Endothelial cell (in vitro differentiated cells): ENCODE results near the gene HCFC1R1. TPM values are rescaled to one million over a fixed set of nuclear protein-coding genes. Genes with fewer than 3 reads are reported as not detected.

Source experiments
- DNase-seq: peaks from one replicate; pipeline ENCODE4 v3.0.0; 2021; ENCODE audit warnings: low spot score
- H3K27ac Mint-ChIP-seq: one replicate; pipeline ENCODE4 v1.8.0; 2021; ENCODE audit warnings: mixed read lengths, inconsistent platforms; ENCODE audit not compliant: unreplicated experiment
- H3K27me3 Mint-ChIP-seq: one replicate; pipeline ENCODE4 v1.8.0; 2021; ENCODE audit warnings: mild to moderate bottlenecking, moderate library complexity, mixed read lengths, inconsistent platforms; ENCODE audit not compliant: unreplicated experiment
- H3K36me3 Mint-ChIP-seq: one replicate; pipeline ENCODE4 v1.8.0; 2021; ENCODE audit warnings: mild to moderate bottlenecking, low read depth, mixed read lengths, inconsistent platforms; ENCODE audit not compliant: unreplicated experiment
- H3K4me1 Mint-ChIP-seq: one replicate; pipeline ENCODE4 v1.8.0; 2021; ENCODE audit warnings: mild to moderate bottlenecking, mixed read lengths, inconsistent platforms; ENCODE audit not compliant: unreplicated experiment
- H3K4me3 Mint-ChIP-seq: one replicate; pipeline ENCODE4 v1.8.0; 2021; ENCODE audit warnings: mild to moderate bottlenecking, mixed read lengths, inconsistent platforms; ENCODE audit not compliant: unreplicated experiment
- H3K9me3 Mint-ChIP-seq: one replicate; pipeline ENCODE4 v1.8.0; 2021; ENCODE audit warnings: mixed read lengths, inconsistent platforms; ENCODE audit not compliant: unreplicated experiment
- CTCF ChIP-seq: fragments of 200-600 bp; sonication (generic); IDR thresholded peaks from one replicate; pipeline ENCODE4 v1.5.0; 2021; ENCODE audit warnings: antibody characterized with exemption; ENCODE audit not compliant: unreplicated experiment
- total RNA-seq: library from RNA; stranded (reverse); fragmentation: NEBNext Ultra II Directional; extraction: Animal tissue kit (Norgen Biotek cat#: 25700); gene quantifications from one replicate; pipeline ENCODE4 v1.2.1, GENCODE V29; 2021; ENCODE audit not compliant: unreplicated experiment

HCFC1R1 gene
- total RNA-seq, 1 donor from 2014 or later, result 28.7 TPM

DNA sequence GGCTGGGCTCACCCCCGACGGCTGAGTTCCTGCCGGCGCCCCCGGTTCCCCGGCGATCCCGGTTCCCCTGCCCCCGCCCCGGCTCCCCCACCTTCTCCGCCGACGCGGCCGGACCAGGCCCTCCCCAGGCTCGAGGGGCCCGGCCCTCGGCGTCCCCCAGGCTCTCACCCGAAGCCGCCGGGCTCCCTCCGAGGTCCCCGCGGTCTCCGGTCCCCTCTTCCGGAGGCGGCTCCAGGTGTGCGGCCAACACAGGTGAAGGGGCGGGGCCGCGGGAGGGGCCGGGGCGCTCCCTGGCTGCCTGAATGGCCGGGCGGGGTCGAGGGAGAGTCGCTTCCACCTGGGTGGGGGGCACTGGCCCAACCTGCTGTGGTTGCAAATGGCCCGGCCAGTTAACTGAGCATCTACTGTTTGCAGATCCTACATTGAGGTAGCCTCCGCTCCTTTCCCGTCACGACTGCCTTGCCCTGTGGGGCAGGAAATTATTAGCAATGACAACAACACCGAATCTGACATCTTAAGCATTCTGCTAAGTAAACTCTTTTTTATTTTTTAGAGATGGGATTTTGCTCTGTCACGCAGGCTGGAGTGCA is 13.1 kb upstream of the HCFC1R1 start, which contains the start of gene BICDL2:
BICDL2 (minus strand) TSS at position 219 of the 590 bp plus-strand sequence. CDS start 1,448 bp downstream, outside the sequence.
- DNase-seq, result no peak
- peaks cover 6% of the 10 kb centered on the region for H3K4me1 Mint-ChIP-seq
- H3K27ac Mint-ChIP-seq, result no peak within 1 kb of the TSS
- peaks cover 4% of the 10 kb centered on the region for H3K36me3 Mint-ChIP-seq
- peaks cover 20% of the 10 kb centered on the region for H3K27me3 Mint-ChIP-seq
- no peak for TF ChIP-seq CTCF
- peak within 1 kb of the TSS; percentile 83 for H3K4me3 Mint-ChIP-seq
- H3K9me3 Mint-ChIP-seq, result no peaks in the 10 kb centered on the region

DNA sequence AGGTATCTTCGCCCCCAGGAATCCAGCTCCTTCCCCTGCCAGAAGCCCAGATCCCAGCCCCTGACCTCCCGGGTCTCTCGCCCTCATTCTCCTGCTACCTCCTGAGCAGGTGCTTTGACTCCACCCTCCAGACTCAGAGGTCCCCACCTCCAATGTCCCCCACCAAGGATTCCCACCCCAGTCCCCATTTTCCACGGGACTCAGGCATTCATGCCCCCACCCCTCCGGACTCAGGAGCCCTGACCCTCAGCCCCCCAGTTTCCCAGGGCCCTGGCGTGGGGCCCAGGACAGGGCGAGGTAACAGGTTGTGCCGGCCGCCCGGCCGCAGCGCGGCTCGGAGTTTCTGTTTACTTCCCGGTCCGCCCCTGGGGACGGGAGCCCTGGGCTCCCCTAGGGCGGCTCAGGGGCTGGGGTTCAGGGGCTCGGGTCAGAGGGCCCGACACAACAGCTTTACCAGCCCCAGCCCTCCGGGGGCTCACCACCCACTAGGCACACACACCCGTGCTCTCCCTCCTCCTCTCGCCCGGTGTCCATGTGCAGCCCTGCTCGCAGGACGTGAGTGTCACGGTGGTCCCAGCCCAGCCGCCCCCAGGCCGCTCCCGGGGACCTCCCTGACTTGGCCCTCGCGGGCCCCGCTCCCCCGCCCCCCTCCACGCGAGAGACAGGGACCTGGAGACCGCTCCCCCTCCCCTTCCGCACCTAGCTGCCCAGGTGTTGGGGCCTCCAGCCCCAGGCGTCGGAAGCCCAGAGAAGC is 12.4 kb upstream of the HCFC1R1 start:
- peaks cover 4% of the 10 kb centered on the region for H3K36me3 Mint-ChIP-seq
- no peaks in the 10 kb centered on the region for H3K9me3 Mint-ChIP-seq
- peaks cover 20% of the 10 kb centered on the region for H3K27me3 Mint-ChIP-seq
- peaks cover 6% of the 10 kb centered on the region for H3K4me1 Mint-ChIP-seq
- DNase-seq, result no peak
- H3K4me3 Mint-ChIP-seq, result no peak overlapping the region
- H3K27ac Mint-ChIP-seq, result no peak overlapping the region
- no peak for TF ChIP-seq CTCF

DNA sequence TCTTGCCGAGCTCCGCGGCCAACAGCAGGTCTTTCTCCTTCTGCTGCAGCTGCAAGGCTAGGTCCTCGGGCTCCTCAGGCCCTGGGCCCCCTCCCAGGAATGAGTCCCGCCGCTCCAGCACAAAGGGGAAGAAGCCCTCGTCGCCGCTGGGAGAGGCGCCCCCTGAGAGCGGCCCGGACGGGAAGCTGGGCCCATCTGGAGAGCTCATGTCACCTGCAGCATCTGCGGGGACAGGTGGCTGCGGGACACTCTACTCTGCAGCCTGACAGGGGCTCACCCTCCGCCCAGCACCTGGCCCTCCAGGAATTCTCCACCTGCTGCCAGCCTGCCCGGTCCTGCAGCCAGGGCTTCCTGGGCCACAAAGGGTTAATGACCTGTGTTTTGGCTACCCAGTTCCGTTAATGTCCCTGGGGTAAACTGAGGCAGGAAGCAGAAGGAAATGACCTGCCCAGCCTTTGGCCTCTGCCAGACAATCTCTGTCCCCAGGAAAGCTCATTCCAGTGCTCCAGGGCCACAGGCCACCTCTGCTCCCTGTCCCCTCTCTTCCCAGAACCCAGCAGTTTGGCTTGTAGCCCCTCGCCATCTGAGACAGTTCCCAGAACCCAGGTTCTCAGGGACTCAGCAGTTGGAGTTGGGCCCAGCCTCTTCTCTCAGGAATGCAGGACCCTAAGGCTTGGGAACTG is 11.7 kb upstream of the HCFC1R1 start:
- TF ChIP-seq CTCF, result no peak
- no peak overlapping the region for H3K27ac Mint-ChIP-seq
- DNase-seq, result no peak
- H3K27me3 Mint-ChIP-seq, result peaks cover 23% of the 10 kb centered on the region
- H3K9me3 Mint-ChIP-seq, result no peaks in the 10 kb centered on the region
- peaks cover 4% of the 10 kb centered on the region for H3K36me3 Mint-ChIP-seq
- H3K4me1 Mint-ChIP-seq, result peaks cover 6% of the 10 kb centered on the region
- no peak overlapping the region for H3K4me3 Mint-ChIP-seq

DNA sequence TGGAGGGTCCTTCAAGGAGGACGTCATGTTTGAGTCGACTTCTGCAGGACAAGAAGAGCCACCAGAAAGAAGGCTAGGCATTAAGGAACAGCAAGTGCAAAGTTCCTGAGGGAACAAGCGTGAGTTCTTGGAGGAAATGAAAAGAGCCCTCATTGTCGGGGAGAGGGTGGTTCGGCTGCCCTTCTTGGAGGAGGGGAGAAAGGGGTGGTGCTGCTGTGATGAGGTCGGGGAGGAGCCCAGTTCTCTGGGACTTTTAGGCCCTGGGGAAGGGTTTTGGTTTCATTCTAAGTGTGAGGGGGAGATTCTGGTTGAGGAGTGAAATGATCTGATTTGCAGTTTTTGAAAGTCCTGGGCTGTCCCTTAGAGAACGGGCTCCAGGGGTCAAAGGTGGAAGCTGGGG is 8.9 kb upstream of the HCFC1R1 start:
- Mint-ChIP-seq H3K4me3 (no peak overlapping the region), H3K27ac (no peak overlapping the region), H3K4me1 (peaks cover 6% of the 10 kb centered on the region), H3K36me3 (peaks cover 4% of the 10 kb centered on the region), H3K9me3 (no peaks in the 10 kb centered on the region), H3K27me3 (peaks cover 25% of the 10 kb centered on the region)
- no peak for TF ChIP-seq CTCF
- DNase-seq, result no peak
